Right atrium auricular region (tissue), 2 donors: ENCODE data around the gene LRRC73. TPM values are rescaled to one million over a fixed set of nuclear protein-coding genes. Genes with fewer than 3 reads are reported as not detected.

Source experiments
- DNase-seq: peaks from one replicate; pipeline ENCODE4 v3.0.0-alpha.2; 2019; ENCODE audit warnings: low spot score
- H3K27ac ChIP-seq, 2 donors: fragments of 200-600 bp; sonication (generic); 1 replicate in 1 of 2; 2 replicates in 1 of 2; pipeline ENCODE4 v1.5.1; 2016 to 2019
- H3K27me3 ChIP-seq, 2 donors: fragments of 200-600 bp; sonication (generic); one replicate each; pipeline versions ENCODE4 v1.5.1 to v1.6.0; 2017 to 2019
- H3K36me3 ChIP-seq: fragments of 200-600 bp; sonication (generic); one replicate; pipeline ENCODE4 v1.5.1; 2016
- H3K4me1 ChIP-seq, 2 donors: fragments of 200-600 bp; sonication (generic); one replicate each; pipeline versions ENCODE4 v1.5.1 to v1.6.0; 2017 to 2019
- H3K4me3 ChIP-seq, 2 donors: fragments of 200-600 bp; sonication (generic); 1 replicate in 1 of 2; 2 replicates in 1 of 2; pipeline ENCODE4 v1.5.1; 2017 to 2019; ENCODE audit warnings: mild to moderate bottlenecking in 1 of 2, moderate library complexity in 1 of 2
- H3K9me3 ChIP-seq, 2 donors: fragments of 200-600 bp; sonication (generic); one replicate each; pipeline ENCODE4 v1.5.1; 2019
- total RNA-seq, 2 donors: library from RNA; depleted of rRNA; stranded (reverse); fragments of >200 nt; gene quantifications; one replicate each; pipeline ENCODE4 v1.1.0, GENCODE V29; 2016
- TF ChIP-seq, protein P1 (sequence below), 2 donors: fragments of 200-600 bp; sonication (generic); IDR thresholded peaks; one replicate each; pipeline ENCODE4 v1.5.1; 2019; ENCODE audit warnings: antibody characterized with exemption in 2 of 2

The LRRC73 gene
- total RNA-seq, 2 donors from 2014 or later: 0.41 to 0.90 TPM

DNA sequence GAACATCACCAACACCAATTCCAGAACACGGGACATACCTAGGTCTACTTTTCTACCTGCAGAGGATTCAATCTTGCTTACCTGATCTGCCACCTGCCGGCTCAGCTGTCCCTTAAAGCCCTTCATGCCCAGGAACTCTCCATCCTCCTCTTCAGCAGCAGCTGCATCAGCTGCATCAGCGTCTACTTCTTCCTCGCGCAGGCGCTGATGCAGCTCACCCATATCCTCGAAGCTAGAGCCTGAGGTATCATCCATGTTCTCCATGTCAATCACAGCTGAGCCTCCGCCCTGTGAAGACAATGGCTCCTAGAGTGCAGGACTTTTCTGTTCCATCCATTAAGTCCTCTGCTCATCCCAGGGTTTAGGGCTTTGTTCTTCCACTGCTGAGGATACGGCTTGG, 5.7 kb upstream of the LRRC73 start:
- DNase-seq: no peak
- peaks cover 0 to 53% of the 10 kb centered on the region in 2 donors for H3K4me1 ChIP-seq
- TF ChIP-seq, protein P1, sequence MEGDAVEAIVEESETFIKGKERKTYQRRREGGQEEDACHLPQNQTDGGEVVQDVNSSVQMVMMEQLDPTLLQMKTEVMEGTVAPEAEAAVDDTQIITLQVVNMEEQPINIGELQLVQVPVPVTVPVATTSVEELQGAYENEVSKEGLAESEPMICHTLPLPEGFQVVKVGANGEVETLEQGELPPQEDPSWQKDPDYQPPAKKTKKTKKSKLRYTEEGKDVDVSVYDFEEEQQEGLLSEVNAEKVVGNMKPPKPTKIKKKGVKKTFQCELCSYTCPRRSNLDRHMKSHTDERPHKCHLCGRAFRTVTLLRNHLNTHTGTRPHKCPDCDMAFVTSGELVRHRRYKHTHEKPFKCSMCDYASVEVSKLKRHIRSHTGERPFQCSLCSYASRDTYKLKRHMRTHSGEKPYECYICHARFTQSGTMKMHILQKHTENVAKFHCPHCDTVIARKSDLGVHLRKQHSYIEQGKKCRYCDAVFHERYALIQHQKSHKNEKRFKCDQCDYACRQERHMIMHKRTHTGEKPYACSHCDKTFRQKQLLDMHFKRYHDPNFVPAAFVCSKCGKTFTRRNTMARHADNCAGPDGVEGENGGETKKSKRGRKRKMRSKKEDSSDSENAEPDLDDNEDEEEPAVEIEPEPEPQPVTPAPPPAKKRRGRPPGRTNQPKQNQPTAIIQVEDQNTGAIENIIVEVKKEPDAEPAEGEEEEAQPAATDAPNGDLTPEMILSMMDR (IDR thresholded peaks at IDR 0.05): no peak
- H3K9me3 ChIP-seq: no peaks in the 10 kb centered on the region
- H3K36me3 ChIP-seq: peaks cover 59% of the 10 kb centered on the region
- H3K27me3 ChIP-seq: no peaks in the 10 kb centered on the region
- H3K4me3 ChIP-seq: peak overlapping the region; percentile 83 to 91
- peak overlapping the region in 1 of 2 donors; percentile 87 for H3K27ac ChIP-seq

DNA sequence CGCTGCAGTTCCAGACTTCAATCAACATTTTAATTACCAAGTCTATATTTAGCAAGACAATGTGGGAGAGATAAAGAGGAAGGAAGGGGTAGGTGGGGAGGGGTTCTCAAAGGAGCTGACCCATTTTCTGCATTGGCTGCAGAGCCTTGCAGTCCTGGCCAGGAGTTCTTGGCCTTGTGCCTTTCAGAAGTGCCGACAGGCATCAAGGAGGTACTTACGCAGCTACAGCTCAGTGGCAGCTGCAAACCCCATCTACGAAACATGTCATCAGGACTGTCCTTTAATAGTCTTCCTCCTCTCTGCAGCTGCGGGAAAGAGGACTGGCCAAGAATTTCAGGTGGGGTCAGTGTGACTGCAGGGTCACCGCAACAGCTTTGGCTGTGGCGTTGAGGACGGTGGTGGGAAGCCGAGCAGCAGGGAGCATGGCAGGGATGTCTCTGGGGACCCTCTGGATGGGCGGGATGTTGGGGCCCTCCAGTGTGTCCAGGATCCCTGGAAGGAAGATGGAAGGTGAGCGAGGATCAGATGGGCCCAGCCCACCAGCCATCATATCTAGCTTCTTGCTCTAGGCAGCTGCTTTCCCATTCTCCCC, 1.8 kb upstream of the LRRC73 start:
- DNase-seq: no peak
- Histone ChIP-seq H3K9me3 (no peaks in the 10 kb centered on the region), H3K27me3 (no peaks in the 10 kb centered on the region), H3K4me1 (peaks cover 0 to 57% of the 10 kb centered on the region in 2 donors), H3K36me3 (peaks cover 42% of the 10 kb centered on the region), H3K4me3 (no peak overlapping the region), H3K27ac (peak overlapping the region; percentile 30 to 58)
- TF ChIP-seq, protein P1 (IDR thresholded peaks at IDR 0.05): no peak

DNA sequence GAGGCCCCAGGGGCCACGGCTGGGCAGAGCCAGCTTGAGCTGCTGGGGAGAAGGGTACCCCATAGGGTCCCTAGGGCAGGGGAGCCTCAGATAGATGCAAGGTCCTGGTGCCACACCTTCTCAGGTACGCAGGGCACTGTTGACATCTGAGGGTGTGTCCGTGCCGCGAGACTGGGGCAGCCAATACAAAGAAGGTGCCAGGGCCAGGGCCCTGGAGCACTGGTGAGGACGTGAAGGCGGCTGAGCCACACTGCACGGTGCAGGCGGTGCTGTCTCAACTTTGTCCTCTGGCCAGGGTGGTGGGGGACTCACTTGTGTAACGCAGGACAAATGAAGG, 649 bp upstream of the LRRC73 start:
- no peak for DNase-seq
- Histone ChIP-seq H3K9me3 (no peaks in the 10 kb centered on the region), H3K4me3 (peak overlapping the region; percentile 50 to 76), H3K4me1 (peaks cover 0 to 57% of the 10 kb centered on the region in 2 donors), H3K36me3 (peaks cover 42% of the 10 kb centered on the region), H3K27me3 (no peaks in the 10 kb centered on the region), H3K27ac (peak overlapping the region; percentile 62 to 73)
- TF ChIP-seq, protein P1 (IDR thresholded peaks at IDR 0.05): no peak

DNA sequence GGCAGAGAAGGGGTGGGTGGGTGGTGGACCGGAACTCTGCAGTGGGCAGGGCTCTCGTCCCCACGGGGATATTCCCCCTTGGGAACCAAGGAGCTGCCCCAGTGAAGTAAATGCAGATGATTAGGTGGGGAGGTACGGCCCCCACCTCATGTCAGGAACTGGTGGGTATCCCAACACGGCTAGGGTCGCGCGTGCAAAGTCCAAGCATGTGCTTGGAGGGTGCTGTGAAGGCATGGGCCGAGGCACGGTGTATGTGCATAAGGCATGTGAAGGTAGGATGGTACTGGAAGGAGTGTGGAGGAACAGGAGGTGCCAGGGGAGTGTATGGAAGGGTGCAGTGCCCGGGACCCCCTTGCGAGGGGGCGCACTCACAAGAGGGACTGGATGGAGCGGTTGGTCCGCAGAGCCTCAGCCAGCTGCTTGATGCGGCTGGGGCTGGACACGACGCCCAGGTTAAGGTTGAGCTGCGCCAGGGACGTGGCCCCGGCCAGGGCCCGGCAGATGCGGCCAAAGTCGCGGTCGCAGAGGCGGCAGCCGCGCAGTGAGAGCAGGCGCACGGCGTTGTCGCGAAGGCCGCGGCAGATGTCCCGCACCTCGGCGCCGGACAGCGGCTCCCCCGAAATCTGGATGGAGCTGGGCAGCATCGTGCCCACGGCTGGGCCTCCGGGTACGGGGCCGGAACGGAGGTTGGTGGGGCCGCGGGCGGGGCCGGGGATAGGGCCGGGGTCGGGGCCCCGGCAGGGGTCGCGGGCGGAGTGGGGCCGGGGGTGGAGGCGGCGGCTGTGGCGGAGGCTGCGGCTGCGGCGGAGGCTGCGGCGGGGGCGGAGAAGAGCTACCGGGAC, 783 bp downstream of the LRRC73 start:
- peak overlapping the region in 1 of 2 donors; percentile 62 for H3K27ac ChIP-seq
- H3K27me3 ChIP-seq: no peaks in the 10 kb centered on the region
- no peak for DNase-seq
- H3K4me1 ChIP-seq: peaks cover 0 to 45% of the 10 kb centered on the region in 2 donors
- TF ChIP-seq, protein P1 (IDR thresholded peaks at IDR 0.05): no peak
- no peaks in the 10 kb centered on the region for H3K9me3 ChIP-seq
- peaks cover 47% of the 10 kb centered on the region for H3K36me3 ChIP-seq
- H3K4me3 ChIP-seq: peak overlapping the region; percentile 50 to 76

DNA sequence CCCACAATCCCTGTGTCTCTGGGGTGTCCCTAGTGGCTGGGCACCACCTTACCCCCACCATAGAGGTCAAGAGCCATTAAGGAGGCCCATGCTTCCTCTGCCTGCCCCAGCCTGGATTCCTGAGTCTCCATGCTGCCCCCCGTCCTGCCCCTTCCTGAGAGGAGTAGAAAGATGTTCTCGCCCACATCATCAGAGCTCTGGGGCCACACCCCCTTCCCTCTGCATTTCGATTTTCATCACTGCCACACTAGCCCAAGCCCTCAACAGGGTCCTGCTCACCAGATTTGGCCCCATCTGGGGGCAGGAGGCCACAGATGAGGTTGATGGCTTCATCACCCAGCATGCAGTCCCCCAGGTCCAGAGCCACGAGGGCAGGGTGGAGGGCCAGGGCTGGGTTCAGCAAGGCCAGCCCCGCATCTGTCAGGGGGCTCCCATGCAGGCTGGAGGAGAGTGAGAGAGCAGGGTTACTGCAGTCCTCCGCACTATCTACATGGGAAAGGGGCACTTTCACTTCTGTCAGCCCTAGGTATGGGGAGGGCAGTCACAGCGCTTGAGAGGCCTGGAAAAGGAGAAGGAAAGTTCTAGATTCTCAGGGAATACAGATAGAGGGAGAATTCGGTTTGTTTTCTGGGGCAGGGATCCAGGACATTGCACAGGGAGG, 1.5 kb downstream of the LRRC73 start:
- no peak overlapping the region for H3K4me3 ChIP-seq
- H3K27me3 ChIP-seq: no peaks in the 10 kb centered on the region
- DNase-seq: no peak
- TF ChIP-seq, protein P1 (IDR thresholded peaks at IDR 0.05): no peak
- no peaks in the 10 kb centered on the region for H3K9me3 ChIP-seq
- peaks cover 44% of the 10 kb centered on the region for H3K36me3 ChIP-seq
- H3K4me1 ChIP-seq: peaks cover 0 to 45% of the 10 kb centered on the region in 2 donors
- no peak overlapping the region for H3K27ac ChIP-seq
